HG02763 (cell line): Measurements from ENCODE around the gene GSK3A.

Experiments used
- ATAC-seq: cut with Tn5 transposase; IDR thresholded peaks from one replicate; pipeline ENCODE4 v1.9.1; 2021; ENCODE audit warnings: mild to moderate bottlenecking, moderate library complexity; ENCODE audit not compliant: unreplicated experiment

GSK3A gene

GRCh38 chr19:42281146-42281826, 38.9 kb upstream of the GSK3A start:
- no peak for ATAC-seq

GRCh38 chr19:42280815-42281145, 38.4 kb upstream of the GSK3A start:
- no peak for ATAC-seq

- ATAC-seq, result peak; percentile 28
These were observed 37.8 kb upstream of the GSK3A start for GRCh38 chr19:42279902-42280814.

GRCh38 chr19:42279155-42279901, 36.9 kb upstream of the GSK3A start:
- no peak for ATAC-seq

GRCh38 chr19:42278452-42279154, 36.2 kb upstream of the GSK3A start:
- ATAC-seq, result no peak

GRCh38 chr19:42277821-42278451, 35.5 kb upstream of the GSK3A start:
- ATAC-seq, result no peak

GRCh38 chr19:42276821-42277220, 34.4 kb upstream of the GSK3A start:
- ATAC-seq, result no peak

GRCh38 chr19:42276284-42276683, 33.9 kb upstream of the GSK3A start:
- ATAC-seq, result no peak

GRCh38 chr19:42275517-42275916, 33.1 kb upstream of the GSK3A start:
- ATAC-seq, result no peak

- no peak for ATAC-seq
These were observed 32.7 kb upstream of the GSK3A start for GRCh38 chr19:42275103-42275502.

- no peak for ATAC-seq
These were observed 31.8 kb upstream of the GSK3A start for GRCh38 chr19:42274065-42274682.

GRCh38 chr19:42273407-42274064, 31.1 kb upstream of the GSK3A start:
- no peak for ATAC-seq

- ATAC-seq, result no peak
These were observed 30.6 kb upstream of the GSK3A start for GRCh38 chr19:42272989-42273406.

GRCh38 chr19:42272535-42272897, 30.1 kb upstream of the GSK3A start:
- no peak for ATAC-seq

- no peak for ATAC-seq
These were observed 29.6 kb upstream of the GSK3A start for GRCh38 chr19:42271861-42272534.

GRCh38 chr19:42271045-42271419, 28.6 kb upstream of the GSK3A start:
- no peak for ATAC-seq

GRCh38 chr19:42270346-42271044, 28.1 kb upstream of the GSK3A start:
- ATAC-seq, result no peak
